ENCODE measurements around the gene TMEM131. TPM values are rescaled to one million over a fixed set of nuclear protein-coding genes. Genes with fewer than 3 reads are reported as not detected.
"Not testable (repeated sequence)": the region's sequence is repeated elsewhere in the genome, so short reads cannot be mapped to it uniquely, and the experiment has no call there.

TMEM131 gene
- total RNA-seq, 2 experiments from 2014 or later: 39.7 to 40.6 TPM

DNA sequence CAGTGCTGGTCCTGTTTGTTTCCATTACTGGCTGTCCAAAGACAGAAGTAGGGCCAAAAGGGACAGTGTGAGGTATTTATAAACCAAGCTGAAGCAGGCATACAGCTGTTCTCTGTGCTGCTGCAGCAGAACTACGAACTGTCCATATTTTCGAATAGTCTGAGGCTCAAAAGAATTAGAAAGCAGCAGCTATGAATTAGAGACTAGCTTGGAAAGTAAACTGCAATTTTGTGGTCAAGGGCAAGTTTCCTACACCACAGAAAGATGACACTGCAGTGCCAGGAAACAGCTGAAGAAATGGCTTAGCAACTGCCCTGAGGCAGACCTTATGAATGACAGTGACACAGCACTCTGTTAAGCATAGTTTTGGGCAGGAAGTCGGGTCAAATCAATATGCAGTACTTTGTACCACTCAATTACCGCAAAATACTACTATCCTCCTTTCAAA lies 125.3 kb downstream of the TMEM131 start:
- peak; percentile 69 for DNase-seq
- ChIA-PET CTCF (interaction anchor here (0.9 to 1.1 kb wide), 2 partner anchors 18 to 22 kb away, joined by 3 to 5 read pairs; no protein-coding TSS in a partner anchor), POLR2A (no interaction called here)
- H3K27me3 Mint-ChIP-seq: no peaks in the 10 kb centered on the region
- peaks cover 16% of the 10 kb centered on the region for H3K9me3 Mint-ChIP-seq
- peak overlapping the region; percentile 50 for H3K27ac Mint-ChIP-seq
- H3K4me1 Mint-ChIP-seq: peaks cover 32% of the 10 kb centered on the region
- H3K36me3 Mint-ChIP-seq (ENCODE audit: low read depth): peaks cover 25% of the 10 kb centered on the region
- H3K4me3 Mint-ChIP-seq: peak overlapping the region; percentile 25

DNA sequence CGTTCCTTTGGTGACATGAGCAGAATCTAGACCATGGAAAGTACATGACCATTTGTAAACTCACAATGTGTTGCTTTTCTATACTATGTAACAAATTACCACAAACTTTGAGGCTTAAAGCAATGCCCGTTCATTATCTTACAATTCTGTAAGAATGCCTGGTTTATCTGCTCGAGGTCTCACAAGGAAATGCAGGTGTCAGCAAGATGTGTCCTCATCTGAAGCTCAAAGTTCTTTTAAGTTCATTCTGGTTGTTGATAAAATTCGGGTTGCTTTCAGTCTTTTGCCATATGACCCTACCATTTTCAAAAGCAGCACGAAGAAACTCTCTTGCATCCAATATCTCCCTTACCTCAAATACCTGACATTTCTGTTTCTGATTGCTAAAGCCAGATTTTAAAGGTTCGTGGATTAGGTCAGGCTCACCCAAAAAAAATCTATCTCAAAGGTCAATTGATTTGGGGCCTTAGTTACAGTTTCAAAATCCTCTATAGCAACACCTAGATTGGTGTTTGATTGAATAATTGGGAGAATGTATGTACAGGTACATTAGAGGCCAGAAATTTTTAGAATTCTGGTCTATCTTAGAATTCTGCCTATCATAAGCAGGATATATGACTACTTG lies 125.9 kb downstream of the TMEM131 start:
- peak overlapping the region; percentile 50 for H3K27ac Mint-ChIP-seq
- no peak for DNase-seq
- H3K27me3 Mint-ChIP-seq: no peaks in the 10 kb centered on the region
- ChIA-PET CTCF (interaction anchor here (0.9 to 1.1 kb wide), 2 partner anchors 18 to 22 kb away, joined by 3 to 5 read pairs; no protein-coding TSS in a partner anchor), POLR2A (no interaction called here)
- H3K4me3 Mint-ChIP-seq: peak overlapping the region; percentile 25
- peaks cover 18% of the 10 kb centered on the region for H3K9me3 Mint-ChIP-seq
- H3K36me3 Mint-ChIP-seq (ENCODE audit: low read depth): peaks cover 24% of the 10 kb centered on the region
- H3K4me1 Mint-ChIP-seq: peaks cover 32% of the 10 kb centered on the region

DNA sequence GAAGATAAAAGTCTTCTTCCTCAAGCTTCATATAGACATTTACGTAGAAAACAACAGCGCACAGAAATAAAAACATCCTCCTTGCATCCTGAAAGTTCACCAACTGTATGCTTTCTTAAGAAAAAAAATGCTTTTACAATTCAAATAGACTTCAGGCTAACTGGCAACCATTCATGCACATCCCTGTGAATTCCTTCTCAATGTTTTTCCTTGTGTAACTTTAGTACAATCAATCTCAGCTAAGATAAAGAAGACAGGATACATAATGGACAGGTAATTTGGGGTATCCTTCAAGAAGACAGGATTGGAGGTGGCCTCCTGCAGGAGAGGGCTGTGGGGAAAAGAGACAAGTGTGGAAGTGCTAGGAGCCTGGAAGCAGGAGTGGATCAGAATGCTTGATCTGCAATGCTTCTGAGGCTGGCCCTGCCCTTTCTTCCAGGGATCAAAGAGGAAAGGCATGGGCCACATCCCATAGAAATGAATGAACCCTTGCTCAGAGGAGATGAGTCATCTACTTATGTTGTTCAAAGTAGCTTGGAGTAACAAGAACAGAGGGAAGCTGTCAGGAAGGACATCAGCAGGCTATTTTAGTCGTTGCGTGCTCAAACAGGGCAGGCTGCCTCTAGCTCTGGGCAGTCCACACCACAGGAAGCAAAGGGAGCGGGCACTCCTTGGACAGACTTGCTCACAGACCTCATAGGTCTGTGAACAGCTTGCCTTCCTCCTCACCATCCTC lies 126.6 kb downstream of the TMEM131 start:
- H3K4me3 Mint-ChIP-seq: no peak overlapping the region
- no peak for DNase-seq
- POLR2A ChIA-PET: no interaction called here
- CTCF ChIA-PET: interaction anchor here (1.1 kb wide), 1 partner anchor 17 kb away, joined by 3 read pairs; no protein-coding TSS in a partner anchor
- no peak overlapping the region for H3K27ac Mint-ChIP-seq
- H3K36me3 Mint-ChIP-seq (ENCODE audit: low read depth): peaks cover 24% of the 10 kb centered on the region
- H3K9me3 Mint-ChIP-seq: peaks cover 17% of the 10 kb centered on the region
- no peaks in the 10 kb centered on the region for H3K27me3 Mint-ChIP-seq
- peaks cover 32% of the 10 kb centered on the region for H3K4me1 Mint-ChIP-seq

DNA sequence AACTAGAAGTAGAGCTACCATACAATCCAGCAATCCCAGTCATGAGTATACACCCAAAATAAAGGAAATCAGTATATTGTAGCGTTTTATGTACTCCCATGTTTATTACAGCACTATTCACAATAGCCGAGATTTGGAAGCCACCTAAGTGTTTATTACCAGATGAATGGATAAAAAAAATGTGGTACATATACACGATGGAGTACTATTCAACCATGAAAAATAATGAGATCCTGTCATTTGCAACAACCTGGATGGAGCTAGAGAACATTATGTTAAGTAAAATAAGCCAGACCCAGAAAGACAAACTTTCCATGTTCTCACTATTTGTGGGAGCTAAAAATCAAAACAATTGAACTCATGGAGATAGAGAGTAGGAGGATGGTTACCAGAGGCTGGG lies 131.9 kb downstream of the TMEM131 start:
- DNase-seq: no peak
- Mint-ChIP-seq H3K27ac (peak overlapping the region; percentile 3), H3K4me1 (peaks cover 2% of the 10 kb centered on the region), H3K9me3 (peaks cover 26% of the 10 kb centered on the region), H3K4me3 (no peak overlapping the region), H3K27me3 (no peaks in the 10 kb centered on the region), H3K36me3 (ENCODE audit: low read depth) (peaks cover 33% of the 10 kb centered on the region)
- CTCF ChIA-PET: no interaction called here
- POLR2A ChIA-PET: no interaction called here

DNA sequence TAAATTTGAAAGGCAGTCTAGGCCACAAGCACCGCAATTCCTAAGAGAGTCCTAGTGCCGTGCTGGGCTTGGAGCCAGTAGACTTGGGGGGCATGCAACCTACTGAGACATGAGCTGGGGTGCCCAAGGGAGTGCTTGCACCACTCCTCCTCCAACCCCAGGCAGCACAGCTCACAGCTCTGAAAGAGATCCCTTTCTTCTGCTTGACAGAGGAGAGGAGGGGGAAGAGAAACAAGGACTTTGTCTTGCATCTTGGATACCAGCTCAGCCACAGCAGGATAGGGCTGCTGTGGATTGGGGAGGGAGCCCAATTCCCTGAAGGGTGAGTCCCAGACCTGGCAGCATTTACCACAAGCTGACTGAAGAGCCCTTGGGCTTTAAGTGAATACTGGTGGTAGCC lies 134.6 kb downstream of the TMEM131 start:
- Mint-ChIP-seq H3K27me3 (no peaks in the 10 kb centered on the region), H3K36me3 (ENCODE audit: low read depth) (peaks cover 32% of the 10 kb centered on the region), H3K27ac (no peak overlapping the region), H3K4me3 (no peak overlapping the region), H3K9me3 (peaks cover 23% of the 10 kb centered on the region), H3K4me1 (no peaks in the 10 kb centered on the region)
- CTCF ChIA-PET: no interaction called here
- POLR2A ChIA-PET: no interaction called here
- no peak for DNase-seq

DNA sequence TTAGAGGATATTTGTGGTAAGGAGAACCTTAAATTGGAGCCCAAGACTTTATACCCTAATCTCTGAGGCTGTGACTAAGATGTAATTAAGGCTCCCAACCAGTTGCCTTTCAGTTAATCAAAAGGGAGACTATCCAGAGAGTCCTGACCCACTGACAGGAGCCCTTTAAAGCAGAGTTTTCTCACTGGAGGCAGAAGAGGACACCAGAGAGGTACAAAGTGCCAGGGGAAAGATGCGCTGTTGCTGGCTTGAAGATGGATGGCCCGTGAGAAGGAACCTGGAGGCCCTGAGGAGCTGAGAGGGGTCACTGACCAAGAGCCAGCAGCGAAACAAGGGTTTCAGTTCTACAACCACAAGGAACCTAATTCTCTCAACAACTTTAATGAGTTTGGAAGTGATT lies 137.3 kb downstream of the TMEM131 start:
- ChIA-PET POLR2A (no interaction called here), CTCF (no interaction called here)

DNA sequence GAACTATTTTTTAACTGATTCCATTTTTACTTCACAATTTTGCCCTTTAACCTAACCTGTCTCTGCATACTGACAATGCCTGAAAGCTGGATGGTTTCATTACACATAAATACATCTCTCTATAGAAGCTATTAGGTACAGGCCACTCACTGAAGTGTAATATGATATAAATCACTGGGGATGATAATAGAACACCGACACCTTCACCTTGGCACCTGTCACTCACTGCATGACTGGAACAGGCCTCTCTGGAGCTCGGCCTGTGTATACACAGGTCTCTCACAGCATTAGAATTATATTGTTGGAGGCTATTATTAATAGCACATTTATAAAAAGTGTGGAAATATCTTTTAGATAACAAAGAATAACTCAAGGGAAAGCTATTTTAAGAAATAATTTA lies 138.2 kb downstream of the TMEM131 start:
- no peaks in the 10 kb centered on the region for H3K27me3 Mint-ChIP-seq
- no peak overlapping the region for H3K27ac Mint-ChIP-seq
- no peak overlapping the region for H3K4me3 Mint-ChIP-seq
- peaks cover 5% of the 10 kb centered on the region for H3K9me3 Mint-ChIP-seq
- H3K4me1 Mint-ChIP-seq: peaks cover 6% of the 10 kb centered on the region
- no peak for DNase-seq
- POLR2A ChIA-PET: no interaction called here
- H3K36me3 Mint-ChIP-seq (ENCODE audit: low read depth): peaks cover 27% of the 10 kb centered on the region
- CTCF ChIA-PET: no interaction called here

More for the DNA sequence above, 137.3 kb downstream of the TMEM131 start:
- H3K4me3 Mint-ChIP-seq: no peak overlapping the region
- peaks cover 9% of the 10 kb centered on the region for H3K9me3 Mint-ChIP-seq
- DNase-seq: no peak
- H3K27me3 Mint-ChIP-seq: no peaks in the 10 kb centered on the region
- H3K4me1 Mint-ChIP-seq: peaks cover 1% of the 10 kb centered on the region
- H3K27ac Mint-ChIP-seq: no peak overlapping the region
- peaks cover 28% of the 10 kb centered on the region for H3K36me3 Mint-ChIP-seq (ENCODE audit: low read depth)

DNA sequence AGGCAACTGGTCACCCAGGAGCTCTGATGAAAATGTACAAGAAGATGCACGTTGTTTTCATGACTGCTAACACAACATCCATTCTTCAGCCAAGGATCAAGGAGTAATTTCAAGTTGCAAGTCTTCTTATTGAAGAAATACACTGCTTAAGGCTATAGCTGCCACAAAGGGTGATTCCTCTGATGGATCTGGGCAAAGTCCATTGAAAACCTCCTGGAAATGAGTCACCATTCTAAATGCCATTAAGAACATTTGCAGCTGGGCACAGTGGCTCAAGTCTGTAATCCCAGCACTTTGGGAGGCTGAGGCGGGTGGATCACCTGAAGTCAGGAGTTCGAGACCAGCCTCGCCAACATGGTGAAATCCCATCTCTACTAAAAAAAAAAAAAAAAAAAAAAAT lies 142.7 kb downstream of the TMEM131 start:
- H3K27me3 Mint-ChIP-seq, H3K9me3 Mint-ChIP-seq, H3K27ac Mint-ChIP-seq, DNase-seq, CTCF ChIA-PET, H3K4me3 Mint-ChIP-seq, POLR2A ChIA-PET: not testable (repeated sequence)
- peaks cover 20% of the 10 kb centered on the region for H3K36me3 Mint-ChIP-seq (ENCODE audit: low read depth)
- peaks cover 35% of the 10 kb centered on the region for H3K4me1 Mint-ChIP-seq

DNA sequence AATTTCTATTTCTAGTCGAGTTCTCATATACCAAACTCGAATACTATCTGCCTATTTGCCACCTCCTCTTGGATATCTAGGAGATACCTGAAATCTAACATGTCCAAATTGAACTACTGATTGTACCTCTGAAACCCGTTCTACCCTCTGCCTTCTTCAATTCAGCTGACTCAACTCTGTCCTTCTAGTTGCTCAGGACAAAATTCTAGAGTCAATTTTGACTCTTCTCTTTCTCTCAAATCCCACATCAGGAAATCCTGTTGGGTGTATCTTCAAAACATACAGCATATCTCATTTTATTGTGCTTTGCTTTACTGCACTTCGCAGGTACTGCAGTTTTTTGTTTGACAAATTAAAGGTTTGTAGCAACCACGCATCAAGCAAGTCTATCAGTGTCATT lies 144.6 kb downstream of the TMEM131 start:
- Mint-ChIP-seq H3K27ac (no peak overlapping the region), H3K9me3 (no peaks in the 10 kb centered on the region), H3K4me1 (peaks cover 35% of the 10 kb centered on the region), H3K27me3 (no peaks in the 10 kb centered on the region), H3K36me3 (ENCODE audit: low read depth) (peaks cover 20% of the 10 kb centered on the region), H3K4me3 (no peak overlapping the region)
- ChIA-PET CTCF (no interaction called here), POLR2A (no interaction called here)
- no peak for DNase-seq

DNA sequence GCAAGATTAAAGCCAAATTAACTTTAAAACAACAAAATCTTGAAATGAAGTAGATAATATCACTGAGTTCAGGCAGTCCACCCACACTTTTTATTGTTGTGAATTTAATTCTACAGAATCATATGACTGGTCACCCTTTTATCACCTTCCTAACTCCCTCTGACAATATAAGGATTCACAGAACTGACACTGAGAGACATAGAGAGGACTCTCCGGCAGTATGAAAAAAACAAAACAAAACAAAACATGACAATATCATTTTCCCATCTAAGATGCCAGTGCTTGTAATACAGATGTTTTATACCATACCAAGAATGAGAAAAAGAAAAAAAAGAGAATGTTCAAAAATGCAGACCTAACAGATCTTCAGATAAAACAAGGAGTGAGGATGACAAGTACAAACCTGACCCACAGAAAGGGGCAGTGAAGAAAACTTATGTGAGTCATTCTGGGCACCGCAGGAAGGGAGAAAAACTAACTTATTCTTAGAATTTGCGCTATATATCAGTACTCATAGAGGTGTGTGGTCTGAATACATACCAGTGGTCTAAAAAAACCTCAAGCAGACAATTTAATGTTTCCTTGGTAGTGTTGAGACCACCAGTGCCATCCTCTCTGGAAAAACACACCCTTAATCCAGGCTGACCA lies 145.7 kb downstream of the TMEM131 start:
- CTCF ChIA-PET: no interaction called here
- Mint-ChIP-seq H3K4me1 (peaks cover 35% of the 10 kb centered on the region), H3K4me3 (no peak overlapping the region), H3K9me3 (no peaks in the 10 kb centered on the region), H3K27me3 (no peaks in the 10 kb centered on the region), H3K36me3 (ENCODE audit: low read depth) (peaks cover 20% of the 10 kb centered on the region), H3K27ac (no peak overlapping the region)
- DNase-seq: peak; percentile 10
- POLR2A ChIA-PET: no interaction called here

DNA sequence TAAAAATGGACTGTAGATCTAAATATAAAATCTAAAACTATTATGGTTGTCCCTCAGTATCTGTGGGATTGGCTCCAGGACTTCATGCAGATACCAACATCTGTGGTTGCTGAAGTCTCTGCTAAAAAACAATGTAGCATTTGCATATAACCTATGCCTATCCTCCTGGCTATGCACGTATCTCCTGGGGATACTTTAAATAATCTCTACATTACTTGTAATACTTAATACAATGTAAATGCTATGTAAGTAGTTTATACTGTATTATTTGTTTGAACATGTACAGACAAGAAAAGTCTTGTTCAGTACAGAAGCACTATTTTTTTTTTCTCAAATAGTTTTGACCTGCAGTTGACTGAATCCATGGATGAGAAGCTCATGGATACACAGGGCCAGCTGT lies 147.4 kb downstream of the TMEM131 start:
- no peak overlapping the region for H3K27ac Mint-ChIP-seq
- H3K4me3 Mint-ChIP-seq: no peak overlapping the region
- no peak for DNase-seq
- no peaks in the 10 kb centered on the region for H3K9me3 Mint-ChIP-seq
- H3K4me1 Mint-ChIP-seq: peaks cover 34% of the 10 kb centered on the region
- ChIA-PET CTCF (no interaction called here), POLR2A (no interaction called here)
- peaks cover 12% of the 10 kb centered on the region for H3K36me3 Mint-ChIP-seq (ENCODE audit: low read depth)
- H3K27me3 Mint-ChIP-seq: no peaks in the 10 kb centered on the region

DNA sequence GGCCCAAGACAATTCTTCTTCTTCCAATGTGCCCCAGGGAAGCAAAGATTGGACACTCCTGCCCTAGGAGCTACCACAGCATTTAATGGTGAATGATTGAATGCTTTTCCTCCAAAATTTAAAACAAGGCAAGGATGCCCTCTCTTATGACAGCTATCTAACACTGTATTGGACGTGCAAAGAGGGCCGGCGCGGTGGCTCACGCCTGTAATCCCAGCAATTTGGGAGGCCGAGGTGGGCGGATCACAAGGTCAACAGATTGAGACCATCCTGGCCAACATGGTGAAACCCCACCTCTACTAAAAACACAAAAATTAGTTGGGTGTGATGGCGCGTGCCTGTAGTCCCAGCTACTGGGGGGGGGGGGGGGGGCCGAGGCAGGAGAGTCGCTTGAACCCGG lies 149.0 kb downstream of the TMEM131 start:
- Mint-ChIP-seq H3K36me3 (ENCODE audit: low read depth) (peaks cover 14% of the 10 kb centered on the region), H3K4me1 (peaks cover 25% of the 10 kb centered on the region)
- CTCF ChIA-PET, DNase-seq, H3K9me3 Mint-ChIP-seq, POLR2A ChIA-PET, H3K27ac Mint-ChIP-seq, H3K4me3 Mint-ChIP-seq, H3K27me3 Mint-ChIP-seq: not testable (repeated sequence)

DNA sequence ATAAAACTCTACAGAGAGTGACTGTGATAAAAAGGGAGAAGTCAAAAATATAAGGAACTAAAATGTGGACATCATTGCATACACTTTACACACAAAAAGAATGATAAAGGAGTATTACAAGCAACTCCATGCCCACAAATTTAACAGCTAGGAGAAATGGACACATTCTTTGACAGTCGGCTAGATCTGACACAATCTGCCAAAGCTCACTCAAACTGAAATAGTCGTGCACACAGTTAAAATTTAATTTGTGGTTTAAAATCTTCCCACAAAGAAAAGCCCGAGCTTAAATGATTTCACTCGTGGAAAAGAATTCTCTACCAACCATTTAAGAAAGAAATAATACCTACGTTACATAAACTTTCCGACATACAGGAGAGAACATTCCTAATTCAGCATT lies 149.9 kb downstream of the TMEM131 start:
- CTCF ChIA-PET: interaction anchor here (0.6 kb wide), 1 partner anchor 1520 kb away, joined by 4 read pairs; no protein-coding TSS in a partner anchor
- Mint-ChIP-seq H3K27me3 (no peaks in the 10 kb centered on the region), H3K4me3 (no peak overlapping the region), H3K27ac (no peak overlapping the region), H3K36me3 (ENCODE audit: low read depth) (peaks cover 13% of the 10 kb centered on the region), H3K4me1 (peaks cover 16% of the 10 kb centered on the region), H3K9me3 (no peaks in the 10 kb centered on the region)
- POLR2A ChIA-PET: no interaction called here
- DNase-seq: no peak

Measured in activated CD4-positive, alpha-beta T cell treated with anti-CD3 and anti-CD28 coated beads, Interleukin-2, amount 10 ng/mL, durations not matched to agents 7 days and 5 days (primary cell).